Kidney epithelial cell (primary cell): ENCODE data around the gene WWC2. TPM values are rescaled to one million over a fixed set of nuclear protein-coding genes. Genes with fewer than 3 reads are reported as not detected.

Experiments
- DNase-seq: peaks from one replicate; pipeline ENCODE4 v3.0.0-alpha.2; 2010; ENCODE audit warnings: low read depth
- H3K27me3 ChIP-seq: 2 replicates; pipeline ENCODE4 v1.6.0; 2011; ENCODE audit warnings: low read length; ENCODE audit not compliant: control insufficient read depth, insufficient read depth
- H3K36me3 ChIP-seq: 2 replicates; pipeline ENCODE4 v1.5.1; 2011; ENCODE audit warnings: low read length; ENCODE audit not compliant: control insufficient read depth, insufficient read depth
- H3K4me3 ChIP-seq: 2 replicates; pipeline ENCODE4 v1.5.1; 2011; ENCODE audit warnings: low read depth, mild to moderate bottlenecking, control low read depth, low read length
- CTCF ChIP-seq: IDR thresholded peaks from 2 replicates; pipeline ENCODE4 v1.5.1; 2011; ENCODE audit warnings: mild to moderate bottlenecking, moderate library complexity, low read length, control low read depth, inconsistent platforms; ENCODE audit not compliant: insufficient read depth, poor library complexity, severe bottlenecking
- total RNA-seq: library from RNA; depleted of rRNA; stranded (reverse); fragments of >200 nt; gene quantifications from 2 replicates; pipeline ENCODE4 v1.2.3, GENCODE V29; 2015

Gene WWC2
- total RNA-seq, 1 donor from 2014 or later, result 29.0 TPM

- Histone ChIP-seq H3K4me3 (no peak overlapping the region), H3K36me3 (no peaks in the 10 kb centered on the region), H3K27me3 (no peaks in the 10 kb centered on the region)
- DNase-seq, result no peak
- no peak for TF ChIP-seq CTCF
These were observed 244.7 kb downstream of the WWC2 start for GRCh38 chr4:183343730-183344129.

GRCh38 chr4:183344523-183345255 is 245.6 kb downstream of the WWC2 start:
- no peaks in the 10 kb centered on the region for H3K36me3 ChIP-seq
- no peak for TF ChIP-seq CTCF
- H3K4me3 ChIP-seq, result no peak overlapping the region
- H3K27me3 ChIP-seq, result no peaks in the 10 kb centered on the region
- DNase-seq, result no peak

- Histone ChIP-seq H3K27me3 (no peaks in the 10 kb centered on the region), H3K36me3 (no peaks in the 10 kb centered on the region), H3K4me3 (no peak overlapping the region)
- no peak for DNase-seq
- no peak for TF ChIP-seq CTCF
These were observed 246.2 kb downstream of the WWC2 start for GRCh38 chr4:183345261-183345660.

- no peak for TF ChIP-seq CTCF
- Histone ChIP-seq H3K36me3 (no peaks in the 10 kb centered on the region), H3K27me3 (no peaks in the 10 kb centered on the region), H3K4me3 (no peak overlapping the region)
- DNase-seq, result no peak
These were observed 248.1 kb downstream of the WWC2 start for GRCh38 chr4:183347146-183347545.

GRCh38 chr4:183347566-183347965 is 248.5 kb downstream of the WWC2 start:
- no peak for DNase-seq
- H3K4me3 ChIP-seq, result no peak overlapping the region
- no peaks in the 10 kb centered on the region for H3K36me3 ChIP-seq
- TF ChIP-seq CTCF, result no peak
- H3K27me3 ChIP-seq, result no peaks in the 10 kb centered on the region

GRCh38 chr4:183348136-183348535 is 249.1 kb downstream of the WWC2 start:
- no peak for DNase-seq
- Histone ChIP-seq H3K4me3 (no peak overlapping the region), H3K27me3 (no peaks in the 10 kb centered on the region), H3K36me3 (no peaks in the 10 kb centered on the region)
- TF ChIP-seq CTCF, result no peak
